ENCODE data around the gene WDR1.

DNA sequence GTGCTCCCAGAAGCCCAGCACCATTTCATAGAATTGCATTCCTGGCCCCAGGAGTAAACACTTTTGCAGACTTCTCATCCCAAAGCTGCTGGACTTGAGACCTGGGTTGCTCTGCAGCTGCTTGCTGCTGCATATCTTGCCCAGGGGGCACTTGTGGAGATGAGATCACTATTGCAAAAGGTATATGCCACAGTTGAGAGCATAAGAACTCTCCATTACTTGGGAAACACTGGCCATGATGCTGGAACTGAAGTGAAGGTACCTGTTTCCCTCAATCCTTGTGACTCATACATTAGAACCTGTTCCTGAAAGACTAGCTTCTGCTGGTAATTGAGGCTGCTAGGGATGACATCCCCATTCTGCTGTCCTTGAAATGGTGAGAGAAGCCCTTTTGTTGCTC, 43.1 kb upstream of the WDR1 start:
- TF ChIP-seq, protein P1, sequence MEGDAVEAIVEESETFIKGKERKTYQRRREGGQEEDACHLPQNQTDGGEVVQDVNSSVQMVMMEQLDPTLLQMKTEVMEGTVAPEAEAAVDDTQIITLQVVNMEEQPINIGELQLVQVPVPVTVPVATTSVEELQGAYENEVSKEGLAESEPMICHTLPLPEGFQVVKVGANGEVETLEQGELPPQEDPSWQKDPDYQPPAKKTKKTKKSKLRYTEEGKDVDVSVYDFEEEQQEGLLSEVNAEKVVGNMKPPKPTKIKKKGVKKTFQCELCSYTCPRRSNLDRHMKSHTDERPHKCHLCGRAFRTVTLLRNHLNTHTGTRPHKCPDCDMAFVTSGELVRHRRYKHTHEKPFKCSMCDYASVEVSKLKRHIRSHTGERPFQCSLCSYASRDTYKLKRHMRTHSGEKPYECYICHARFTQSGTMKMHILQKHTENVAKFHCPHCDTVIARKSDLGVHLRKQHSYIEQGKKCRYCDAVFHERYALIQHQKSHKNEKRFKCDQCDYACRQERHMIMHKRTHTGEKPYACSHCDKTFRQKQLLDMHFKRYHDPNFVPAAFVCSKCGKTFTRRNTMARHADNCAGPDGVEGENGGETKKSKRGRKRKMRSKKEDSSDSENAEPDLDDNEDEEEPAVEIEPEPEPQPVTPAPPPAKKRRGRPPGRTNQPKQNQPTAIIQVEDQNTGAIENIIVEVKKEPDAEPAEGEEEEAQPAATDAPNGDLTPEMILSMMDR (IDR thresholded peaks at IDR 0.05; ENCODE audit: low read length): no peak
- TF ChIP-seq EZH2 (IDR thresholded peaks at IDR 0.05; ENCODE audit: borderline replicate concordance, low read length): no peak

All from OCI-LY1 (cell line).